ENCODE results near the gene DLL3.

The DLL3 gene

GRCh38 chr19:39517432-39517831 is 18.7 kb downstream of the DLL3 start:
- DNase-seq (ENCODE audit: low spot score): no peak

GRCh38 chr19:39518458-39518857 is 19.7 kb downstream of the DLL3 start:
- no peak for DNase-seq (ENCODE audit: low spot score)

- DNase-seq (ENCODE audit: low spot score): no peak
Observed at GRCh38 chr19:39518975-39519374, 20.2 kb downstream of the DLL3 start.

- no peak for DNase-seq (ENCODE audit: low spot score)
Observed at GRCh38 chr19:39520541-39521484, 22.1 kb downstream of the DLL3 start.

- no peak for DNase-seq (ENCODE audit: low spot score)
Observed at GRCh38 chr19:39524495-39524894, 25.7 kb downstream of the DLL3 start.

- no peak for DNase-seq (ENCODE audit: low spot score)
Observed at GRCh38 chr19:39525205-39525604, 26.5 kb downstream of the DLL3 start.

- no peak for DNase-seq (ENCODE audit: low spot score)
Observed at GRCh38 chr19:39531834-39532232, 33.1 kb downstream of the DLL3 start.

GRCh38 chr19:39532233-39533002 is 33.7 kb downstream of the DLL3 start, which contains the start of gene EID2B:
EID2B (minus strand) TSS chr19:39532852; CDS start chr19:39532802, 50 bp downstream.
- peak; percentile 97 for DNase-seq (ENCODE audit: low spot score)

- no peak for DNase-seq (ENCODE audit: low spot score)
Observed at GRCh38 chr19:39533003-39533512, 34.3 kb downstream of the DLL3 start.

- no peak for DNase-seq (ENCODE audit: low spot score)
Observed at GRCh38 chr19:39533791-39534190, 35.0 kb downstream of the DLL3 start.

GRCh38 chr19:39539165-39539517 is 40.4 kb downstream of the DLL3 start:
- peak; percentile 33 for DNase-seq (ENCODE audit: low spot score)

GRCh38 chr19:39539518-39540332 is 41.0 kb downstream of the DLL3 start, which contains the start of gene EID2:
EID2 (minus strand) TSS chr19:39540161; CDS start chr19:39540079, 82 bp downstream.
- DNase-seq (ENCODE audit: low spot score): peak; percentile 96

GRCh38 chr19:39540333-39540673 is 41.6 kb downstream of the DLL3 start:
- no peak for DNase-seq (ENCODE audit: low spot score)

- DNase-seq (ENCODE audit: low spot score): no peak
Observed at GRCh38 chr19:39542206-39542605, 43.5 kb downstream of the DLL3 start.

GRCh38 chr19:39543477-39543857 is 44.7 kb downstream of the DLL3 start:
- DNase-seq (ENCODE audit: low spot score): no peak

GRCh38 chr19:39544226-39544903 is 45.6 kb downstream of the DLL3 start:
- no peak for DNase-seq (ENCODE audit: low spot score)

- no peak for DNase-seq (ENCODE audit: low spot score)
Observed at GRCh38 chr19:39544911-39545310, 46.2 kb downstream of the DLL3 start.

GRCh38 chr19:39546599-39546998 is 47.9 kb downstream of the DLL3 start:
- no peak for DNase-seq (ENCODE audit: low spot score)

GRCh38 chr19:39550197-39550596 is 51.5 kb downstream of the DLL3 start:
- no peak for DNase-seq (ENCODE audit: low spot score)

- DNase-seq (ENCODE audit: low spot score): no peak
Observed at GRCh38 chr19:39553082-39553652, 54.4 kb downstream of the DLL3 start.

- DNase-seq (ENCODE audit: low spot score): no peak
Observed at GRCh38 chr19:39554701-39555311, 56.1 kb downstream of the DLL3 start.

All from activated CD4-positive, alpha-beta T cell treated with anti-CD3 and anti-CD28 coated beads, Interleukin-2, Interleukin-4, amounts not matched to agents 100 ng/mL and 50 ng/mL, durations not matched to agents 16 hours and 8 hours (primary cell).